ENCODE data around the gene SLC9A7.

The SLC9A7 gene

DNA sequence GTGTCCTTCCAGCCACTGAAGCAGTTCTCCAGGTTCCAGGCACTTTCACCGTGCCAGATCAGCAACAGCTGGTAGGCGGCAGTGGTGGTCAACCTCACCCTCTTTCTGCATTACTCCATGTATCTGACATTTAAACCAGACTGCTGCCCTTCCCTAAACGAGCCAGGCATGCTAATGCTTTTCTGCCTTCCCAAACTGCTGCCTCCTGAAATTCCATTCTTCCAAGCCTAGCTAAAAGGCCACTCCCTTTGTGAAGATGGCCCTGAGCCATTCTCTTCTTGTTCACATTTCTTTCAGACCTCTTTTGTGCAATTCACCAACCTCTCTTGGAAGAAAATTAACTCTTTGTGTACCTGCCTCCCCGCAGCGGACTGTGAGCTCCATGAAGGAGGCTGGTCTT is 111.7 kb downstream of the SLC9A7 start:
- DNase-seq (ENCODE audit: low spot score): no peak

DNA sequence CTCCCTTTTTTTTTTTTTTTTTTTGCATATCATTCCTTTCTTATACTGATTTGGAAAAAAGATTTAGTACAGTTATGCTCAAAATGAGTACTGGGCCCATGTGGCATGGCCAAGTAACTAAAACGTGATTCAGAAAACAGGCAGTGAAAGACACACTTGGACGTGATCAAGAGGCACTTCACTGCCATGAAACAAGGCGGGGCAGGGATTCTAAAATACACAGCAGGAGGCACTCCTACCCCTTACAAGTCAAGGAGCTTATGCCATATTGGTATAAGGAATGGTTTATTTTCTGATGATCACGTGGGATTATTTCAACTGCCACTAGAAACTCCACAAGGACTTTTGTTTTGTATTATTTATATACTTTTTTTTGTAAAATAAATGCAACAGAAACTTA is 113.3 kb downstream of the SLC9A7 start:
- no peak for DNase-seq (ENCODE audit: low spot score)

DNA sequence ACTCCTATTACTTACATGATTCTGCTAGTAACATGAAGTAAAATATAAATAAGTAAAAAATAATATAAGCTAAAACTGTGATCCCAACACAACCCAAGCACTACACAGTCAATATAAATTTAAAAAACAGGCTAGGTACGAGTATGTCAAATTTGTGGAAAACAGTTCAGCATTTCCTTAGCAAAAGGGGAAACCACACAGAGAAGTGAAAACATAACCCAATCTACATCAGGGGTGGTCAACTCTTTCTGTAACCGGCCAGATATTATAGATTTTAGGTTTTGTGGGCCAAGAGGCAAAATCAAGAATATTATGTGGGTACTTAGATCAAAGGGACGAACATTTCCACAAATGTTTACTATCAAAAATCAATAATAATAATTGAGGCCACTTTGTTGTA is 115.3 kb downstream of the SLC9A7 start:
- DNase-seq (ENCODE audit: low spot score): no peak

DNA sequence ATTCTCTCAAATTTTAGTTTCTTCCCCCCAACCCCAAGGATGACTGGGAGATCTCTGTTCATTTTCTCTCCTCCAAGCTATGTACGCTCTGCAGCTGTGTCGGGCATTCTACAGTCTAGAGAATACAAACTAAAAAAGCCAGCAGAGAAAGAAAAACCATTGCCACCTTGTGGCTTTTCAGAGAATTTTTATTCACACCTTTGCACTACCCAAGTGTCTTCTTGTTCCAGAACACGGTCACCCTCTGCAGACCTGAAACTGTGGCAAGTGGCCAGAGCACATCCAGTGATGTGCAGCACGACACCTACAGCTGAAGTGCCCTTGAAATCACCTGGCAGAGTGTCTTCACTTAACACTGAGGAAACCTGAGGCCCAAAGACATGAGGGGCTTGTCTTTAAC is 116.8 kb downstream of the SLC9A7 start:
- DNase-seq (ENCODE audit: low spot score): peak; percentile 7

DNA sequence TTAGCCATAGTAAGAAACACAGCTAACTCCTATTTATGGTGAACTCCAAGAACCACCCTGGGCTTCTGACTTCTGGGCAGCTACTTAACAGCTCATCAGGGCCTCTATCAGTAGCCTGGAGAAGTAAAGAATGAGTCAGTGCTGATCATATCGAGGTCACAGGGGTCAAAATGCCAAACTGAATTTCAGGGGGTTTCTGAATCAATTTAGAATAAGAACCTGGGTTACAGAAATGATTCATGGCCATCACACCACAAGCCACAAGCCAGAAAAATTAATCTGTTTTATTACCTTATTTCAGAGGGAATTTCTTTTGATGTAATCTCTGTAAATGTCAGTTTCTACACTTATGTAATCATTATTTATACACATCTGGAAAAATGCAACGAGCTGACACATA is 121.0 kb downstream of the SLC9A7 start:
- DNase-seq (ENCODE audit: low spot score): no peak

DNA sequence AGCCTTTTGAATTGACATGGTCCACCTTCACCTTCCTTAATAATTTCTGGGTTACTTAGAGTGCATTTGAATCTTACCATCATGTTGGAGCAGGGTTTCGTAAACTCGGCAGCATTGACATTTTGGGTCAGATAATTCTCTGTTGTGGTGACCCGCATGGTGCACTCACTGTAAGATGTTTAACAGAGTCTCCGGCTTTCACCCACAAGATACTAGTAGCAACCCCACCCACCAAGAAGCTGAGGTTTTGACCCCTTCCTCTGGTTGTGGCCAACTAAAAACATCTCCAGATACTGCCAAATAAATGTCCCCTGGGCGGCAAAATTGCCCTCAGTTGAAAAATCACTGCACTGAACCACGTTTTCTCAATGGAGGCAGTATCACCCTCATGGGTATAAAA is 122.7 kb downstream of the SLC9A7 start:
- DNase-seq (ENCODE audit: low spot score): no peak

DNA sequence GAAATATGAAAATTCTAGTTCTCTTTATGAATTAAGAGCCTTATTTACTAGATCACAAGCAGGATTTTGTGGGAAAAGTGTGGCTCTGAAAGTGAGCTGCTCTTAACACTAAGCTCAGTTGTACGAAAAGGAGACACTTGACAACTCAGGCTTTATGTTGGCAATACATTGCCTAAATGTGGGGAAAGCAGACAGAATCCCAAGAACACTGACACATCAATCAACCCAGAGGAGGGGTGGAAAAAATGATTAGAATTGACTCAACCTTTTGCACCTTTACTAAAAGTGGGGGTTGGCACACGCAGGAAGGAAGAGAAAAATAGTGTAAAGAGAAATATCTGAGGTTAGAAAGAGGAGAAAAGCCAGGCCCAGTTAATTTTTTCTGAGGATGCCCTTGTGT is 123.7 kb downstream of the SLC9A7 start:
- no peak for DNase-seq (ENCODE audit: low spot score)

DNA sequence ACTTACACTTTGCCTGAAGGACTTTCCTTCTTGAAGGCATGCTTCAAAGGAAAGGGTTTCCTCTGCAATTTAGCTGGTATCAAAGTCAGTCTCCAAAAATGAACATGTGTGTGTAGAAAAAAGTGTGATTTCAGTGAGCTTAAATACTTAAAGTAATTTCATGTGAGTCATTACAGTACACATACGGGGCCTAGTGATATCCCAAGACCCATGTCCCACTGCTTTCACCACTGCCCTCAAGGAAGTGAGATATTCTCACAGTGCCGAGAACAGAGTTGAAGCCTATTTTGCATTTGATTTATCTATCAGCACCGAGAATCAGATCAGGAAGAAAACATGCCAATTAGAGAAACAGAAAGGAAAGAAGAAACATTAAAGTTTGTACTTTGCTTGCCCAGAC is 124.3 kb downstream of the SLC9A7 start:
- DNase-seq (ENCODE audit: low spot score): no peak

DNA sequence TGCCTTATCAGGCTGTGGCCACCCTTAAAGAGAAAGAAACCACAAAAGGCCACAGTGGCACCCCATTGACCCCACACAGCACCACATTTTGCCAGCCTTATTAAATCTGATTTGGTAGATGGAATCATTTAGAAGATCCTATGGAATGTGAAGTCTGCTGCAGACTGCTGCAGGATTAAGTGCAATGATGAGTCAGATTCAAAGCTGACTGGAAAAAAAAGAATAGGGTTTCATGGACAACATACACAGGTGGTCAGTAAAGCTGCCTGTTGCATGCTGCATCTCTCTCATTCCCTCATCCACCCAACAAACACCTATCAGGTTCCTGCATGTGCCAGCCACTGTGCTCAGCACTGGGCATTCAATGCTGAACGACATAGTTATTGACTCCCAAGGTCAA is 128.8 kb downstream of the SLC9A7 start:
- no peak for DNase-seq (ENCODE audit: low spot score)

DNA sequence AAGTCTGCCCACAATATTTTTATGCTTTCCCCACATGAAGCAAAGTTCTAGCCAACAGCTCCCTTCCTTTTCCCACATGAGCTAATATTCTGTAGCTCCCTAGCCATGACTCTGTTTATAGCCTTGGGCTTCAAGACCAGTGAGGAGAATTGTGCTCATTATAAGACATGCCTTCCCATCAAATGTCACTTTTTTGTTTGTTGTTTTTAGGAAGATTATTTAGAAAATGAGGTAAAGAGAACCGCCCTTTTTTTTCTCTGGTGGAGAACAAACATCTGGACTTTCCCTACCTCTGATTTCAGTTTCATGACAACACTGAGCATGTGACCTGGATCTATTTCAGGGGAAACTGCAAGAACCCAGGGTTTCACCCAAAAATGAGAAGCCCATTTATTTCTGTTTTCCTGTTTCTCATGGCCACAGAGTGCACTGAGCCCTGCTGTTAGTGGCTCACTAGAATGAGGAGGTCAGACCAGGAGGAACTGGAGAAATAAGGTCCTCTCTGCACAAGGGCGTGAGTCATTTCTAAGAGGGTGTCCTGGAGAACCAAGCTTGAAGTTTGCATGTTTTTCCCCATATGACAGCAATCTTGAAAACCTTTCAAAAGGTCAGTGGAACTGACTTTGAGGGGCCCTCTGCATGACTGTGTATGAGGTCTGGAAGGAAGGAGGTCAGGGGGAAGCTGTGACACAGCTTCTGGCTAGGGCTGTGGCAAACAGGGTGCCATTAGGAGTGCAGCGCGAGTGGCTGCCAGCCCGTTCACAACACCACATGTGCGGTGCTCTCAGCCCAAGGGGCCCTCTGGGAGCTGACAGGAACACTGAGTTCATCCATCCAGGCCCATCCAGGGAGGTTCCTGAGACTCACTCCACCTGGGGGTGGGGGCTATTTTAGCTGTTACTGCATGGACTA is 130.2 kb downstream of the SLC9A7 start:
- DNase-seq (ENCODE audit: low spot score): no peak

DNA sequence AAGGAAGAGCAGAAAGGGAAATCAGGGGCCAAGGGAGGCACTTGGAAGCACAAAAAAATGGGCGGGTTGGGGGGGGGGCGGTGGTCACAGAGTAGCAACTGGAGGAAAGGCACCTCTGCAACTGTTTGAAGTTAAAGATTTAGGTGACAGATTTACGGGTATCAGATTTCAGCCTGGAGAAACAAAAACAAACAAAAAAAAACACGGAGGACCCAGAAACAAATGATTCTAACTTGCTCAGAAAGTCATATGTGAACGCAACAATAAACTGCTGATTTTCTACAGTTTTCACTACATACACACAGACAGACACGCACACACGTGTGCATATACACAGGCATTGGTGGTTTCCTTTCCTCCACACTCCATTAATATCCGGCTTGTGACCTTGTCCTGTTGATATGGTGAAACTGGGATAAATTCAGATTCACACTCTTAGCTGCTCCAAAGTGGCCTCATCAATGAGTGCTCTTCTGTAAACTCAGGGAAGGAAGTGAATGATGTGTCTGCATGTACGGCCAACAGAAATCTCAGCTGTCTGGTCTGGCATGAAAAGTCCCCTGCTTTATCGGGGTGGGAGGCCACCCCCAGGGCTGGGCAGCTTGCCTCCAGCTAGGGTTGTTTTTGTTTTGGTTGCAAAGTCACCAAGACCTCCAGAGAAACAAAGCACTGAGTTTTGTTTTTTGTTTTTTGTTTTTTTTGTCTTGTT is 131.1 kb downstream of the SLC9A7 start:
- DNase-seq (ENCODE audit: low spot score): no peak

DNA sequence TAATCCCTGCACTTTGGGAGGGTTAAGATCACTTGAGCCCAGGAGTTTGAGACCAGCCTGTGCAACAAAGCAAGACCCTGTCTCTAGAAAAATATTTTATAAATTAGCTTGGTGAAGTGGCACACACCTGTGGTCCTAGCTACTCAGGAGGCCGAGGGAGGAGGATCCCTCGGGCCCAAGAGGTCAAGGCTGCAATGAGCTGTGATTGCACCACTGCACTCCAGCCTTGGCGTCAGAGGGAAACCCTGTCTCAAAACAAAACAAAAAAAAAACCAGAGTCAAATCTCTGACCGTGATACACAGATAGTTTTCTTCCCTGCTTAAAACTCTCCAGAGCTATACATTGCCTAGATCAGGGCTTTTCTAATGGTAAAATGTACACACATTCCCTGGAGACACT is 131.9 kb downstream of the SLC9A7 start:
- no peak for DNase-seq (ENCODE audit: low spot score)

DNA sequence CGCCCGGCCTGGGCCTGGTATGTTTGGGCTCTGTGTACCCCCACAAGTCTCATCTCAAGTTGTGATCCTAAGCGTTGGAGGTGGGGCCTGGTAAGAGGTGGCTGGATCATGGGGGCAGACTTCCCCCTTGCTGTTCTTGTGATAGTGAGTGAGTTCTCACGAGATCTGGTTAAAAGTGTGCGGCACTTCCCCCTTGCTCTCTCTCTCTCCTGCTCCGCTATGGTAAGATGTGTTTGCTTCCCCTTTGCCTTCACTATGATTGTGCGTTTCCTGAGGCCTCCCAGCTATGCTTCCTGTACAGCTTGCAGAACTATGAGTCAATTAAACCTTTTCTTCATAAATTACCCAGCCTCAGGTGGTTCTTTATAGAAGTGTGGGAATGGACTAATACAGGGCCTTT is 132.4 kb downstream of the SLC9A7 start:
- DNase-seq (ENCODE audit: low spot score): no peak

DNA sequence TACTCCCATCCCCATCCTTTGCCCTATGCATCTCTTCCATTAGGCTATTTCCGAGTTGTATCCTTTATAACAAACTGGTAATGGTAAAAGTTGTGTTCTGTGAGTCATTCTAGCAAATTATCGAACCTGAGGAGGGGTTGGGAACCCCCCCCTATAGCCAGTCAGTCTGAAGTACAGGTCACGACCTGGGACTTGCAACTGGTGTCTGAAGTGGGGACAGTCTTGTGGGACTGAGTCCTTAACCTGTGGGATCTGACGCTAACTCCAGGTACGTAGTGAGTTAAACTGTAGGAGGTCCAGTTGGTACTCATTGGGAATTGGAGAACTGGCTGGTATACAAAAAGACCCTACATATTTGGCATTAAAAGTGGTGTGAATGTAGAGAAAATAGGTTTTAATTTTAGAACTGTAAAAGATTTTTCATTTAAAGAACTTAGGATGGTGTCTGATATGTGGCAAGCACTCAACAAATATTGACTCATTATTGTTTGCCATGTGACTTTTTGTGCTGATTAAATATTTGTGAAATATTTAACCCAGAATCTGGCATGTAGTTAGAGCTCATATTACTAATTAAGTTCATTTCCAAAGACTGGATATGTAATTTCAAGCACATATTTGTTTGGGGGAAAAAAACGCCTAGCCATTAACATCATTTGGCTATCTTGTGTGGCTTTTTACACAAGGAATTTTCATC is 134.7 kb downstream of the SLC9A7 start:
- DNase-seq (ENCODE audit: low spot score): no peak

DNA sequence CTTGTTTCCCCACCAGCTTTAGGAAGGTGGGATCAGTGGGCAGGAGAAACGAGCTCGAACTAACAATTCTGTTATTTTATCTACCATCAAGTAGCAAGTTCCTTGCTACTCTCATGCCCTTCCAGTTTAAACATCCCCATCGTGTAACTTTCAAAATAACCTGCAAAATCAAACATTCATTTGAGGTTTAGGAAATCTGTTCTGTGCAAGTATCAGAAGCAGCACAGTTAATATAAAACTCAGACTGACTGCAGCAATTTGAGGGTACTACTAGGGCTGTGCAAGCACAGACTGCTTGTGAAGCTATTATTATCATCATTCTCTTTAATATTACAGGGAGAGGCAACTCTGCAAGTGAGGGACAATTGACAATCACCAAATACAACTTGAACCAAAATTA is 137.3 kb downstream of the SLC9A7 start:
- no peak for DNase-seq (ENCODE audit: low spot score)

DNA sequence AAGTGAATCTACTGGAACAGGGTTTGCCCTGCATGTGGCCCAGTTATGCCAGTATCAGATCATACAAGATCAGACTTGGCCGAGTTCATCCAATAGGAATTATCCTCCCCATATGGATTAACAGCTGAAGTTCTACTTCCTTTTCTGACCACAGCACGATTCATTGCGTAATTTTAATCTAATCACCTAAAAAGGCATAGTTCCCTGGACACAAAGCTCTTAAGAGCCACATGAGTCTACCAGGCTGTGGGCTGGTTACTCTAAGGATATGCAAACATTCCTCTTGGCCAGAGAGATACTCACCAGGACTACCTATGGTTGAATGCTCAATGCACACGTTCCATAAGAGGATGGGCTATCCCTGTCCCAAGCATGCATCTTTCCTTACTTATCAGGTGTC is 138.4 kb downstream of the SLC9A7 start:
- no peak for DNase-seq (ENCODE audit: low spot score)

DNA sequence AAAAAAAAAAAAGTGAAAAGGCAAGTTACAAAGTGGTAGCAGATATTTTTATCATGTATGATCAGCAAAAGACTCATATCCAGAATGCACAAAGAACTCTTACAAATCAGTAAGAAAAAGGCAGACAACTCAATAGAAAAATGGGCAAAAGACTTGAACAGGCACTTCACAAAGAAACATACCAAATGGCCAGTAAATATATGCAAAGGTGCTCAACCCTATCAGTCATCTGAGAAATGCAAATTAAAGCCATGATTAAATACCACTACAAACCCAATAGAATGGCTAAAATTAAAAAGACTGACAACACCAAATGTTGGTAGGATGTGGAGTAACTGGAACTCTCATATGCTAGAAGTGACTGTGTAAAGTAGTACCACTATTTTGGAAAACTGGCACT is 140.0 kb downstream of the SLC9A7 start:
- no peak for DNase-seq (ENCODE audit: low spot score)

DNA sequence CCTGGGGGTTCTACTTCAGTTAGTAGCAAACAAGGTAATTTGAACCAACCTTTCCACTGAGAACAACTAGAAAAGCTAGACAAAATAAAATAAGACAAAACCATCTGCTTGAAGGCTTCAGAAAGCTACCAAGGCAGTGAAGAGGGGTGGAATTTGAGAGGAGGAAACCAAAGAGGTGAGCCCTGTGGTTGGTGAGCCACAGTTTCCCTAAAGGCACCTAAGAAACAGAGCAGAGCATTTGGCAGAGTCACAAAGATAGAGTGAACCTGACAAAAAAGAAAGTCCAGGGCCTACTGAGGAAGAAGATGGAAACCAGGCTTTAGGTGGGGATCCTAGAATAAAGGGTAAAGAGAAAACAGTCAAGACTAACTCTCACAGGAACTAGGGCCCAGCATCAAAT is 141.0 kb downstream of the SLC9A7 start:
- no peak for DNase-seq (ENCODE audit: low spot score)

DNA sequence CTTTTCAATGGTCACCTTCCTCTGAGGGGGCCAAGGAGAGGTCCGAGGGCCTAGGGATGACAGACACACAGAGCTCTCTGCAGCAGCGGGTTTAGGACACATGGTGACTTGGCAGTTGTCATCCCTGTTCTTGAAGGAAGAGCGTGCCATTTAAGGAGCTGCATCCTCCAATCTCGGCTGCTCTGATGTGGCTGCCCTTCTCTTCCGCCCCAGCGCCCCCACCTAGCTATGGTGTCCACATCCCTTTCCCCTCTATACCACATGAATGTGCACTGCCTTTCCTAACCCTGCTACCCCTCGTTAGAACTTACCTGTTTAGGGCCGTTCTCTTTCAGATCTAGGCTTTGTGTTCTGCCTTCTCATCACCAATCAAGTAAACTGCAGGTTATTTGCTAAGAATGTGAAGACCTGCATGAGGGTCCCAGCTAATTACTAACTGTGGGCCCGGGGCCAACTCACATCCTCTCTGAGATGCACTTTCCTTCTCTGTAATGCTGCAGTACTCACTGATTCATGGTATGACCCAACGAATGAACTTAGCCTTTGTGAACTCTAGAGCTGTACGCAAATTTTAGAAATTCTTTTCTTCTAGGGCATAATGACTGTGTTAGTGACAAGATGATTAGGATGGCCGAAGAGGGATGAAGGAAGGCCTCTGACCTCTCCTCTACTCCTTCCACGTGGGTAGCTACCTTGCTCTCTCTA is 147.1 kb downstream of the SLC9A7 start:
- no peak for DNase-seq (ENCODE audit: low spot score)

DNA sequence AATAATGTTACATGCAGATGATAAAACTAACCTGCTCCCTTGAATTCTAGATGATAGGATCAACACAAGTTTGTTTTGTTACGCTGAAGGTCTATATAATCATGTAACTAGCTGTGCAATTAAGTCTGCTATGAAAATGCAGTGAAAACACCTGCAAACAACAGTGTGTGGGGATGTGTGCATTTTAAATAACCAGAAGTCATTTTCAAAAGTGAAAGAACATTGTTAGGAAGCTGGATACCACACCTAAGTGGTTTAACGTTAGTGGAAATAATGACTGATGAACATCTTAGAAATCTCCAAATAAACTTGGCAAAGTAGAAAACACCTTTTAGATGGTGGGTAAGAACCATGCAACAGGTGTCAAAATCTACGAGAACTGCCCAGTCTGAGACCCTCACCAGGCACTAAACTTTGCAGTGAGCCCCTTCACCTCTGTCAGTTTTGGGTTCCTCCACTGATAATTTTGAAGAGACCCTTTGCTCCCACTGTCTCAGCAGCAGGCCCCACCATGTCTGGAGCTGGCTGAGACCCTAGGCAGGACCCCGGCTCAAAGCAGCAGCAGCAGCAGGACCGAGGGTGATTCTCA is 148.8 kb downstream of the SLC9A7 start:
- DNase-seq (ENCODE audit: low spot score): no peak

DNA sequence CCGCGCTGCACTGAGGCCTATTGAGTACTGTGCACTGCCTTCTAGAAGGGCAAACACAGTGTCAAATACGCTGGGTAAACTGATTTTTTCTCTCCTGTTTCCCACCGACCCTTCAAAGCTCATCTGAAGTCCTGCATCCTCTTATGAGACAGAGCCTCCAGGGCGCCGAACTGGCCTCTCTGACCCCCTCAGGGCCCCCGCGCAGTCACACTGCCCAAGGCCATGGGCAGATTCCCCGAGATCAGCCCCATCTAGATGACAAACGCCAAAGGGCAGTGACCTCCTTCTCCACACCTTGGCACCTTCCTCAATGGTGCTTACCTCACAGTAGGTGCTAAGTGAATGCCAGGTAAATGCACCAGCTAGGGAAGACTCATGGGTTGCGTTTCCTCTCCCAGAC is 151.0 kb downstream of the SLC9A7 start:
- DNase-seq (ENCODE audit: low spot score): no peak
